Bronchial epithelial cell (primary cell): ENCODE measurements around the gene TFAP2D. TPM values are rescaled to one million over a fixed set of nuclear protein-coding genes. Genes with fewer than 3 reads are reported as not detected.
A peak's percentile ranks its signal among the peaks of the same experiment; 100 is the strongest.

Source experiments
- DNase-seq: peaks from one replicate; pipeline ENCODE4 v3.0.0-alpha.2; 2010; ENCODE audit warnings: low read depth
- FAIRE-seq: peaks from 2 replicates; lab custom pipeline; 2011; peaks lifted over from hg19 to GRCh38; lab: Jason Lieb, UNC
- H3K27me3 ChIP-seq: 2 replicates; pipeline ENCODE4 v1.5.1; 2011; ENCODE audit warnings: low read length; ENCODE audit not compliant: control insufficient read depth, insufficient read depth
- H3K36me3 ChIP-seq: 2 replicates; pipeline ENCODE4 v1.5.1; 2011; ENCODE audit warnings: low read length; ENCODE audit not compliant: control insufficient read depth, insufficient read depth
- H3K4me3 ChIP-seq: 2 replicates; pipeline ENCODE4 v1.5.1; 2011; ENCODE audit warnings: mild to moderate bottlenecking, low read depth, low read length, control low read depth
- total RNA-seq: library from RNA; depleted of rRNA; stranded (reverse); fragments of >200 nt; gene quantifications from 2 replicates; pipeline ENCODE4 v1.2.1, GENCODE V29; 2014
- TF ChIP-seq, protein P1 (sequence below): IDR thresholded peaks from 2 replicates; pipeline ENCODE4 v1.5.1; 2011; ENCODE audit warnings: mild to moderate bottlenecking, moderate library complexity, low read length, control low read depth, inconsistent platforms; ENCODE audit not compliant: insufficient read depth, severe bottlenecking

The TFAP2D gene
- total RNA-seq, 1 donor from 2014 or later, result not detected

DNA sequence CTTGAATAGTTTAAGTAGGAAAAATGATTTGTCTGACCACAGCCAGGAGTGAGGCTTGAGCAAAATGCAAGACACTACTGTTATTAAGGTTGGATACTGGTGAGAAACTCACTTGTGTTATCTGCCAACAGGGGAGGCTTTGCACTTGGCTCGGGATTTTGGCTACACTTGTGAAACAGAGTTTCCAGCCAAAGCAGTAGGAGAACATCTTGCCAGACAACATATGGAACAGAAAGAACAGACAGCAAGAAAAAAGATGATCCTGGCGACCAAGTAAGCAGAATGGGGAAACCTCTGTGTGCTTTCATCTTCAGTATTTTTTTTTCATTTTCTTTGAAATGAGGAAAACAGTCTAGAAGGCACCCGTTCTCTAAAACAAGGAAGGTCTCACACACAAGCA is 31.6 kb downstream of the TFAP2D start:
- H3K27me3 ChIP-seq, result no peaks in the 10 kb centered on the region
- no peaks in the 10 kb centered on the region for H3K36me3 ChIP-seq
- DNase-seq, result no peak
- TF ChIP-seq, protein P1, sequence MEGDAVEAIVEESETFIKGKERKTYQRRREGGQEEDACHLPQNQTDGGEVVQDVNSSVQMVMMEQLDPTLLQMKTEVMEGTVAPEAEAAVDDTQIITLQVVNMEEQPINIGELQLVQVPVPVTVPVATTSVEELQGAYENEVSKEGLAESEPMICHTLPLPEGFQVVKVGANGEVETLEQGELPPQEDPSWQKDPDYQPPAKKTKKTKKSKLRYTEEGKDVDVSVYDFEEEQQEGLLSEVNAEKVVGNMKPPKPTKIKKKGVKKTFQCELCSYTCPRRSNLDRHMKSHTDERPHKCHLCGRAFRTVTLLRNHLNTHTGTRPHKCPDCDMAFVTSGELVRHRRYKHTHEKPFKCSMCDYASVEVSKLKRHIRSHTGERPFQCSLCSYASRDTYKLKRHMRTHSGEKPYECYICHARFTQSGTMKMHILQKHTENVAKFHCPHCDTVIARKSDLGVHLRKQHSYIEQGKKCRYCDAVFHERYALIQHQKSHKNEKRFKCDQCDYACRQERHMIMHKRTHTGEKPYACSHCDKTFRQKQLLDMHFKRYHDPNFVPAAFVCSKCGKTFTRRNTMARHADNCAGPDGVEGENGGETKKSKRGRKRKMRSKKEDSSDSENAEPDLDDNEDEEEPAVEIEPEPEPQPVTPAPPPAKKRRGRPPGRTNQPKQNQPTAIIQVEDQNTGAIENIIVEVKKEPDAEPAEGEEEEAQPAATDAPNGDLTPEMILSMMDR, result no peak
- no peak for FAIRE-seq
- H3K4me3 ChIP-seq, result no peak overlapping the region

GRCh38 chr6:50762798-50763197 is 49.5 kb downstream of the TFAP2D start:
- TF ChIP-seq, protein P1, result no peak
- H3K36me3 ChIP-seq, result no peaks in the 10 kb centered on the region
- H3K4me3 ChIP-seq, result no peak overlapping the region
- no peaks in the 10 kb centered on the region for H3K27me3 ChIP-seq
- DNase-seq (no peak), FAIRE-seq (no peak)

- H3K36me3 ChIP-seq, result no peaks in the 10 kb centered on the region
- DNase-seq (no peak), FAIRE-seq (no peak)
- TF ChIP-seq, protein P1, result no peak
- H3K27me3 ChIP-seq, result no peaks in the 10 kb centered on the region
- H3K4me3 ChIP-seq, result no peak overlapping the region
These were observed 65.4 kb downstream of the TFAP2D start for GRCh38 chr6:50778696-50779095.

DNA sequence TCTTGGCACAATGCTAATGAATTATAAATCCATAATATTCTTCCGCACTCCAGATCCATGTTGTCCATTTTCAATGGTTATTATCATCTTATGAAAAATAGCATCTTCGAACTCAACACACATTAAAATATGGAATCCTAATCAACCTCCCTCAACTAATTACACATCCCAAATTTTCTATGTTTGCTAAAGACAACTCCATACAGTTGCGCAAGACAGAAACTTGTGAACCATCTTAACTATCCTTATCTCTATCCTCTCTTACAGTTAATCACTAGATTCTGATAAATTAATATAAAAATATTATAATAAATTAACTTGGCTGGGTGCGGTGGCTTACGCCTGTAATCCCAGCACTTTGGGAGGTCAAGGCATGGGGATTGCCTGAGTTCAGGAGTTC is 67.1 kb downstream of the TFAP2D start:
- H3K4me3 ChIP-seq, result no peak overlapping the region
- no peaks in the 10 kb centered on the region for H3K36me3 ChIP-seq
- DNase-seq, result no peak
- FAIRE-seq, result no peak
- TF ChIP-seq, protein P1, result no peak
- H3K27me3 ChIP-seq, result no peaks in the 10 kb centered on the region

DNA sequence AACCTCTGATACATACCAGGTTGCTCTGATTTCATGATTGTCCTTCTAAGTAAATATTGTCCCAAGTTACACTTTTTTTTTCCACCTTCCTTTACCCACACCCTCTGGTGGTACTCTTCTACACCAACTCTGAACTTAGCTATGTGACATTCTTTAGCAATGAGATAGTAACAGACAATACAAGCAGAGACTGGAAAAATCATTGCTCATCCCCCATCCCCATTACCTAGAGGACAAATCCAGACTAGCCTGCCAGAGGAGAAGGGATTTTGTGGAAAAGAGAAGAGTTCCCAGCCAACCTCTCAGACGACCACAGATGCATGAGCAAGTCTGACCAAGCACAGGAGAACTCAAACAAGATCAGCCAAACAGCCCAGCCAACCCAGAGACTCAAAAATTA is 72.6 kb downstream of the TFAP2D start:
- Histone ChIP-seq H3K36me3 (no peaks in the 10 kb centered on the region), H3K4me3 (no peak overlapping the region), H3K27me3 (no peaks in the 10 kb centered on the region)
- no peak for FAIRE-seq
- DNase-seq, result peak; percentile 98
- TF ChIP-seq, protein P1, result no peak

DNA sequence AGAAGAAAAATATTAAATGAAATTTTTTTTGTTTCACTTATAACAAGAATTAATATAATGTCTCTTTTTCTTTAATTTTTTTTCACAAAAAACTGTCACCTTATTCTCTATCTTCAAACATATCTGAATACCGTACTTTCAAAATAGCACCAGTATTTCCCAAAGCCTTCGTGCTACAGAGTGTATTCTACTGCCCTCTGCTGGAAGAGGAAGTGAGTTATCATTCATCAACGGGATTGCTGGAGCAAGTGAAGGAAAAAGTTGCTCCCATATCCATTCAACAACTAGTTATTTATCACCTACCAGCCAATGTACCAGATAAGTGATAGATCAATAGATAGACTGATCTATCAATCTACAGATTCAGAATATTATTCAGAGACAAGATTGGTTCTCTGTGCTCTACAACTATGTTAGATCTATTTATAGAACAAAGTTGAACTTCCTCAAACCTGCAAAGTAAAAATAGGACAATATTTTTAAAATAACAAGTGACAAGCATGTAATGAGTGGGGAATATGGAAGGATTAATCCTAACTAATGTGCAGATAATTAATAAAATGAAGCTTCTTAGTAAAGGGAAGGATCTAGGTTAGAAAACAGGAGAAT is 78.7 kb downstream of the TFAP2D start:
- peak; percentile 62 for DNase-seq
- Histone ChIP-seq H3K27me3 (no peaks in the 10 kb centered on the region), H3K36me3 (no peaks in the 10 kb centered on the region), H3K4me3 (no peak overlapping the region)
- TF ChIP-seq, protein P1, result peak; percentile 61
- FAIRE-seq, result no peak
